Spleen (tissue), 11 donors: ENCODE data around the gene VWF. TPM values are rescaled to one million over a fixed set of nuclear protein-coding genes. Genes with fewer than 3 reads are reported as not detected.

Experiments used
- DNase-seq: peaks from one replicate; pipeline ENCODE4 v3.0.0-alpha.2; 2020
- H3K27ac ChIP-seq, 8 donors: fragments of 200-600 bp; sonication (generic) in 7 of 8; 1 replicate in 4 of 8; 2 replicates in 4 of 8; pipeline versions ENCODE4 v1.5.0 to v1.8.0; 2016 to 2021; ENCODE audit warnings: inconsistent platforms in 4 of 8, mild to moderate bottlenecking in 4 of 8, moderate library complexity in 1 of 8
- H3K27me3 ChIP-seq, 7 donors: fragments of 200-600 bp; sonication (generic) in 6 of 7; replicated peaks in 1 of 7; 1 replicate in 4 of 7; 2 replicates in 3 of 7; pipeline versions ENCODE4 v1.5.0 to v1.8.0; 2016 to 2021; ENCODE audit warnings: inconsistent platforms in 3 of 7, mild to moderate bottlenecking in 1 of 7
- H3K36me3 ChIP-seq, 6 donors: fragments of 200-600 bp; sonication (generic) in 5 of 6; 1 replicate in 4 of 6; 2 replicates in 2 of 6; pipeline versions ENCODE4 v1.5.0 to v1.8.0; 2016 to 2021; ENCODE audit warnings: inconsistent platforms in 2 of 6
- H3K4me1 ChIP-seq, 6 donors: fragments of 200-600 bp; sonication (generic) in 5 of 6; 1 replicate in 3 of 6; 2 replicates in 3 of 6; pipeline versions ENCODE4 v1.5.0 to v1.8.0; 2016 to 2021; ENCODE audit warnings: inconsistent platforms in 3 of 6
- H3K4me3 ChIP-seq, 8 donors: fragments of 200-600 bp; sonication (generic) in 7 of 8; 1 replicate in 4 of 8; 2 replicates in 4 of 8; pipeline versions ENCODE4 v1.5.0 to v1.8.0; 2016 to 2021; ENCODE audit warnings: inconsistent platforms in 4 of 8, mild to moderate bottlenecking in 4 of 8, moderate library complexity in 2 of 8
- H3K9me3 ChIP-seq, 8 donors: fragments of 200-600 bp; sonication (generic) in 7 of 8; 1 replicate in 4 of 8; 2 replicates in 4 of 8; pipeline versions ENCODE4 v1.5.0 to v1.8.0; 2016 to 2021; ENCODE audit warnings: inconsistent platforms in 4 of 8
- CTCF ChIP-seq, 11 experiments: fragments of 200-600 bp in 7 of 11; fragments of 450-650 bp in 4 of 11; sonication (generic) in 4 of 11; IDR thresholded peaks in 8 of 11; conservative IDR thresholded peaks in 3 of 11; 1 replicate in 7 of 11; 2 replicates in 4 of 11; pipeline versions ENCODE4 v1.4.0 to v1.8.0; 2016 to 2021; ENCODE audit warnings: antibody characterized with exemption in 11 of 11, inconsistent platforms in 4 of 11, mild to moderate bottlenecking in 1 of 11
- POLR2A ChIP-seq, 3 donors: fragments of 450-650 bp; IDR thresholded peaks; one replicate each; pipeline ENCODE4 v1.5.1; 2017; ENCODE audit warnings: antibody characterized with exemption in 3 of 3, mild to moderate bottlenecking in 1 of 3
- POLR2AphosphoS5 ChIP-seq, 3 donors: sonication (generic); formaldehyde crosslinking; IDR thresholded peaks; one replicate each; pipeline ENCODE4 v1.5.1; 2017; ENCODE audit warnings: antibody characterized with exemption in 3 of 3
- WGBS, 5 donors: extraction: QIAGEN DNeasy Blood & Tissue Kit in 3 of 5; methylation state at CpG; one replicate each; pipeline versions ENCODE4 v1.1.5 to v1.1.7; 2013 to 2018; 5-methylcytosine and 5-hydroxymethylcytosine counted together
- intact Hi-C: fragments of 100-400 bp; cut with DNase I; formaldehyde crosslinking; loops from one replicate; pipeline ENCODE4 v1.15.0; 2023; ENCODE audit warnings: low total_unique reads
- polyA plus RNA-seq, 3 donors: library from polyadenylated mRNA; stranded (reverse); fragments of 200-250 nt; gene quantifications; one replicate each; pipeline ENCODE4 v1.2.1, GENCODE V29; 2013
- total RNA-seq, 7 donors: library from RNA; depleted of rRNA in 3 of 7; stranded (reverse); fragments of >200 nt in 3 of 7; fragmentation: NEBNext Ultra II Directional in 4 of 7; extraction: Animal tissue kit (Norgen Biotek cat#: 25700) in 4 of 7; gene quantifications; one replicate each; pipeline versions ENCODE4 v1.1.0 to v1.2.1, GENCODE V29; 2016 to 2021
- donor health status: healthy with polysubstance abuse.
- donor health status: DM: no; HTN: no; CAD: no; lungs with moderate emphysema.
- donor health status: DM: no; HTN: no; CAD: no.
- donor health status: Bipolar disorder and iron deficiency.
- donor health status: healthy.
- donor health status: DM: no; HTN: no; CAD: no.
- donor health status: DM: yes; HTN: yes; CAD: no.

VWF gene
- total and polyA plus RNA-seq, 10 donors: 12.9 to 957 (median 321) TPM

GRCh38 chr12:6084969-6085450, 39.5 kb downstream of the VWF start:
- Histone ChIP-seq H3K27me3 (peaks cover 0 to 5% (median 0%) of the 10 kb centered on the region in 7 donors), H3K27ac (no peak overlapping the region), H3K9me3 (no peaks in the 10 kb centered on the region), H3K36me3 (peaks cover 0 to 5% (median 0%) of the 10 kb centered on the region in 6 donors), H3K4me1 (peaks cover 0 to 15% (median 2%) of the 10 kb centered on the region in 6 donors), H3K4me3 (no peak overlapping the region)
- WGBS, 5 donors: 91 to 97% (median 94%) methylated on average over 6 of the region's 6 CpGs
- intact Hi-C loops: no loop called here
- TF ChIP-seq POLR2A (IDR thresholded peaks at IDR 0.05): no peak
- TF ChIP-seq CTCF (IDR thresholded peaks at IDR 0.05 in 8 of 11, conservative IDR thresholded peaks at IDR 0.05 in 3 of 11): no peak
- no peak for TF ChIP-seq POLR2AphosphoS5 (IDR thresholded peaks at IDR 0.05)
- DNase-seq: peak; percentile 4

DNA sequence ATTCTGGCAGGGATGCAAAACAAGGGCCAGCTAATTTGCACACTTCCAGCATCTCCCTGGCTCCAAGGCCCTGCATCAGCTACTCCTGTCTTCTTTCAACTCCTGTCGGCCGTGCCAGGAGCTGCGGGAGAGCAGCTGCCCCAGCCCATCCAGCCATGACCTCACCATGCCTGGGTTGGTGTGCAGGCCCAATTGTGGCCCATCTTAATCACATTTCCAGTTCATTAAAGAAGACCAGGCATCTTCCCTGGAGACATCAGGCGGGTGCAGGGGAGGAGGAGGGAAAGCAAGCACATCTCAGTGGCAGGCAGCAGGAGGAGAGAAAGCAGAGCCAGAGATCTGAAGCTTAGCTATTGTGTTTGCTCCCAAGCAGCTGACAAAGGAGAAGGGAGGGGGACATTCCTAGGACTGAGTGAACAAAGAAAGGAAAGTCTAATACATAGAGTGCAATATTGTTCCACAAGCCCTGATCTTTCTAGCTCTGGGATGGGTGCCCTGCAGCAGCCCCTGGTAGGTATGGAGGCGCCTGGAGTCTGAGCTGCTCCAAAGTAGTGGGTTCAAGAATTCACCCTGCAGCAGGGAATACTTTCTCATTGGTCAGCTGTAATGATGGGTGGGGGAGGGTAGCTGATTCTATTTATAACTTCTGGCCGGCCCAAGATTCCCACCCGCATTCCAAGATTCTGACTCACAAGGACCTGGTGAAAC, 40.1 kb downstream of the VWF start:
- peaks cover 0 to 12% (median 2%) of the 10 kb centered on the region in 6 donors for H3K4me1 ChIP-seq
- no peak overlapping the region for H3K4me3 ChIP-seq
- H3K27me3 ChIP-seq: peaks cover 0 to 5% (median 0%) of the 10 kb centered on the region in 7 donors
- 65 to 86% (median 78%) methylated on average over 6 to 7 of the region's 7 CpGs for WGBS, 5 donors
- no peak overlapping the region for H3K27ac ChIP-seq
- TF ChIP-seq POLR2A (IDR thresholded peaks at IDR 0.05) (no peak), POLR2AphosphoS5 (IDR thresholded peaks at IDR 0.05) (peak in 1 of 3 donors; percentile 18)
- DNase-seq: peak; percentile 39
- H3K9me3 ChIP-seq: no peaks in the 10 kb centered on the region
- peaks cover 0 to 5% (median 0%) of the 10 kb centered on the region in 6 donors for H3K36me3 ChIP-seq
- intact Hi-C loops: no loop called here

DNA sequence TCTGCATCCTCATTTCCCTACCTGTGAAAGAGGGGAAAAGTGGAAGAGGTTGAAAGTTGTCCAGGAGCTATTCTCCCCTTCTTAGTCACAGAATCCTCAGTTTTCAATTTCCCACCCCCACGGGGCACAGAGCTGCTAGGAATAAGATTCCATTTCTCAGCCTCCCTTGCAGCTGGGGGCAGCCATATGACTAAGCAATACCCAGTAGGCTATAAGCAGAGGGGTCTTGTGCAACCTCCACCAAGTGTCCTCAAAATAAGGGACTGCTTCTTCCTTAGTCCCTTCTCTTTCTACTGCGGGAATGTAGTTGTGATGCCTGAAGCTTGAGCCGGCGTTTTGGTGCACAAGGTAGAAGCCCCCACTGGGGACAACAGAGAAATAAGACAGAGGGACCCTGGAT, 40.9 kb downstream of the VWF start:
- Histone ChIP-seq H3K9me3 (no peaks in the 10 kb centered on the region), H3K27ac (no peak overlapping the region), H3K4me1 (peaks cover 0 to 4% (median 2%) of the 10 kb centered on the region in 6 donors), H3K36me3 (peaks cover 0 to 5% (median 0%) of the 10 kb centered on the region in 6 donors), H3K27me3 (peaks cover 0 to 5% (median 0%) of the 10 kb centered on the region in 7 donors), H3K4me3 (no peak overlapping the region)
- DNase-seq: peak; percentile 7
- TF ChIP-seq POLR2AphosphoS5 (IDR thresholded peaks at IDR 0.05) (no peak), POLR2A (IDR thresholded peaks at IDR 0.05) (no peak), CTCF (IDR thresholded peaks at IDR 0.05 in 8 of 11, conservative IDR thresholded peaks at IDR 0.05 in 3 of 11) (no peak)
- intact Hi-C loops: no loop called here
- 54 to 70% (median 63%) methylated on average over 4 of the region's 4 CpGs for WGBS, 5 donors

DNA sequence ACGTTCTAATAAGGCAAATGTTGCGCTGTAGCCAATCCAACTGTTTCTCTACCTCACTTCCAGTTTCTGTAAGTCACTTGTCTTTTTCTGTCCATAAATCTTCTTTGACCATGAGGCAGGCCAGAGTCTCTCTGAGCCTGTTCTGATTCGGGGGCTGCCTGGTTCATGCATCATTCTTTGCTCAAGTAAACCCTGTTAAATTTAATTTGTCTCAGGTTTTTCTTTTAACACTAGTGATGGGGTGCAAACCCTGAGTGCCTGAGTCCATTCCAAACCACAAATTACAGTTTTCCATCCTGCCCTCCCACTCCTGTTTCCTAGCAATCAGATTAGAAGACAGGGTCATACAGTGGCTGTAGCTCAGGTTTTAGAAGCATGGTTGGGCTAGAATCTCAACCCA, 41.9 kb downstream of the VWF start:
- intact Hi-C loops: no loop called here

More for the DNA sequence above, 41.9 kb downstream of the VWF start:
- Histone ChIP-seq H3K36me3 (peaks cover 0 to 2% (median 0%) of the 10 kb centered on the region in 6 donors), H3K9me3 (no peaks in the 10 kb centered on the region), H3K4me3 (no peak overlapping the region), H3K4me1 (no peaks in the 10 kb centered on the region), H3K27ac (no peak overlapping the region), H3K27me3 (peaks cover 0 to 5% (median 0%) of the 10 kb centered on the region in 7 donors)
- WGBS, 5 donors: 73 to 91% (median 78%) methylated on average over 3 of the region's 3 CpGs
- TF ChIP-seq POLR2AphosphoS5 (IDR thresholded peaks at IDR 0.05) (no peak), POLR2A (IDR thresholded peaks at IDR 0.05) (no peak), CTCF (IDR thresholded peaks at IDR 0.05 in 8 of 11, conservative IDR thresholded peaks at IDR 0.05 in 3 of 11) (no peak)
- DNase-seq: no peak
